Adipocyte (in vitro differentiated cells): Measurements from ENCODE around the gene GPR15.

Experiments used
- DNase-seq: peaks from one replicate; pipeline ENCODE4 v3.0.0-alpha.2; 2015; ENCODE audit warnings: low read depth
- H3K27me3 ChIP-seq: replicated peaks from 2 replicates; pipeline ENCODE4 v1.7.0; 2013; ENCODE audit warnings: mild to moderate bottlenecking, low read length, moderate library complexity; ENCODE audit not compliant: control insufficient read depth, insufficient read depth
- H3K36me3 ChIP-seq: 2 replicates; pipeline ENCODE4 v1.7.0; 2013; ENCODE audit warnings: low read length, mild to moderate bottlenecking, moderate library complexity; ENCODE audit not compliant: control insufficient read depth, insufficient read depth, severe bottlenecking
- H3K4me1 ChIP-seq: 2 replicates; pipeline ENCODE4 v1.7.0; 2013; ENCODE audit warnings: mild to moderate bottlenecking, low read length, moderate library complexity; ENCODE audit not compliant: control insufficient read depth, insufficient read depth
- H3K4me3 ChIP-seq: 2 replicates; pipeline ENCODE4 v1.7.0; 2013; ENCODE audit warnings: mild to moderate bottlenecking, low read length, moderate library complexity
- H3K9ac ChIP-seq: 2 replicates; pipeline ENCODE4 v1.7.0; 2013; ENCODE audit warnings: mild to moderate bottlenecking, low read length, moderate library complexity
- H3K9me3 ChIP-seq: 2 replicates; pipeline ENCODE4 v1.7.0; 2013; ENCODE audit warnings: mild to moderate bottlenecking, low read length, moderate library complexity; ENCODE audit not compliant: control insufficient read depth

Gene GPR15

DNA sequence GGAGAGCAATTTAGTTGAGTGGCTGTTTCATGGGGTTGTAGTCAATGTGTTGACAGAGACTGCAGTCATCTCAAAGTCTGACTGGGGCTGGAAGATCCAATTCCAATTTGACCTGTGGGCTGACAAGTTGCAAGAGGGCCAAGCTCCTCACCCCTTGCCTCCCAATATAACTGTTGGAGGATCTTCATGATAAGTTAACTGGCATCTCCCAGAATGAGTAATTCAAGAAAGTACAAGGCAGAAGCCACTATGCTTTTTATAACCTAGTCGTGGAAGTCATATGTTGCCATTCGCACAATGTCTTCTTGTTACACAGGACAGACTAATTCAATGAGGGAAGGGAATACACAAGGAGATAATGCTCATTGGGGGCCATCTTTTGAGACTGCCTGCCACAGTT is 29.1 kb downstream of the GPR15 start:
- Histone ChIP-seq H3K36me3 (no peaks in the 10 kb centered on the region), H3K9ac (no peak overlapping the region), H3K27me3 (no peaks in the 10 kb centered on the region), H3K4me3 (no peak overlapping the region), H3K9me3 (no peaks in the 10 kb centered on the region), H3K4me1 (peaks cover 5% of the 10 kb centered on the region)
- DNase-seq: no peak

DNA sequence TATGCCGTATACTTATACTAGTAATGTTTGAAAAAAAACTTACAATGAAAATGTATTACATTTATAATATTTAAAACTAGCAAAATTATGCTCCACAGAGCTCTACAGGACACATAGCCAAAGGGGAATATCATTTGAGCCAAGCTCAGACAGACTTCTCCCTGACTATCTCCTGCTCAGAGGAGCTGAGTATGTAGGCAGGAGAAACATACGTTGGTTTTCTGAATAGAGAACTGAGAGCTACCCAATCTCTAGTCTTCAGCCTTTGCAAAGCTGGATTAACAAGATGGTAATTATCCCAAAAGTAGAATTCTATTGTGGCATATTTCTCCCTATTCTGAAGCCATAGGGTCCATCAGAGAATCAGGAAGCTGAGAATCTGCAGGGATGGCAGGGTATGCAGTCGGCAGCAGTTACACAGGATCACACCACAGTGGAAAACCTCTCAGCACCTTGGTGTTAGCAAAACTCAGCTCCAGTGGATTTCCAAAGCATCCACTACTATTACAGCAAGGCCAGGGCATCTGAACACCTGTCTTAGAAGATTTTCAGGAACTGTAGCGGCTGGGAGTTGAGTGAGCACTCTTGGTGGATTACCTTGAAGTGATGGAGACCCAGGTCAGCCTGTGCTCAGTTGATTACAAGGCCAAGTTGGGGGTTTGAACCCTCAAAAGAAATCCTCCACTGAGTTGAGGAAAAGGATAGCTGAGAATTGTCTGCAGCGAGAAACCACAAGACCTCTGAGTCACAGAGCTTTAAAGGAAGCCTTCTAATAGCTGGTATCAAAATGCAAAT is 30.1 kb downstream of the GPR15 start:
- DNase-seq: no peak
- Histone ChIP-seq H3K9ac (no peak overlapping the region), H3K4me1 (peaks cover 5% of the 10 kb centered on the region), H3K36me3 (no peaks in the 10 kb centered on the region), H3K4me3 (no peak overlapping the region), H3K27me3 (no peaks in the 10 kb centered on the region), H3K9me3 (no peaks in the 10 kb centered on the region)

DNA sequence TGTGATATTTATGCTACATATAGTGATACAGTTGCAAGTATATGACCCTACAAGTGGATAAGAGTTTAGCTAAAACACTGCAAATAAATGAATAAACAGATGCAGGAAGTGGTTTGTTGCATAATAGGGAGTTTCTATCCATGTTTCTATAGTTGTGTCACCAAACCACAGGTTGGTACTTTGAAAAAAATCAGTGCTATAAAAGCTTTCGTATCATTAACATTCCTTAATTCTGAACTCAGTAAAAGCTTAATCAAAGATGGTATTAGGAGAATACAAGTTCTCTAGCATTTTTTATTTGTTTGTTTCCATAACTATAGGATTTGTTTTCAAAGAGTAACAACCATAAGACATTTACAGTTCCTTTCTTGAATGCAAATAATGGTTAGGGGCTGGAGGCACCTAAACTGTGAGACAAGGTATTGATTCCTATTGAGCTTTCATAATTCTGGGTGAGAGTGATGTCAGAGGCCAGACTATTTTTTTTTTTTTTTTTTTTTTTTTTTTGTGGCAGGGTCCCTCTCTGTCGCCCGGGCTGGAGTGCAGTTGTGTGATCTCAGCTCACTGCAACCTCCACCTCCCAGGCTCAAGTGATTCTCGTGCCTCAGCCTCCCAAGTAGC is 32.0 kb downstream of the GPR15 start:
- Histone ChIP-seq H3K4me1 (peaks cover 5% of the 10 kb centered on the region), H3K9ac (no peak overlapping the region), H3K9me3 (no peaks in the 10 kb centered on the region), H3K36me3 (no peaks in the 10 kb centered on the region), H3K27me3 (no peaks in the 10 kb centered on the region), H3K4me3 (no peak overlapping the region)
- peak; percentile 40 for DNase-seq

DNA sequence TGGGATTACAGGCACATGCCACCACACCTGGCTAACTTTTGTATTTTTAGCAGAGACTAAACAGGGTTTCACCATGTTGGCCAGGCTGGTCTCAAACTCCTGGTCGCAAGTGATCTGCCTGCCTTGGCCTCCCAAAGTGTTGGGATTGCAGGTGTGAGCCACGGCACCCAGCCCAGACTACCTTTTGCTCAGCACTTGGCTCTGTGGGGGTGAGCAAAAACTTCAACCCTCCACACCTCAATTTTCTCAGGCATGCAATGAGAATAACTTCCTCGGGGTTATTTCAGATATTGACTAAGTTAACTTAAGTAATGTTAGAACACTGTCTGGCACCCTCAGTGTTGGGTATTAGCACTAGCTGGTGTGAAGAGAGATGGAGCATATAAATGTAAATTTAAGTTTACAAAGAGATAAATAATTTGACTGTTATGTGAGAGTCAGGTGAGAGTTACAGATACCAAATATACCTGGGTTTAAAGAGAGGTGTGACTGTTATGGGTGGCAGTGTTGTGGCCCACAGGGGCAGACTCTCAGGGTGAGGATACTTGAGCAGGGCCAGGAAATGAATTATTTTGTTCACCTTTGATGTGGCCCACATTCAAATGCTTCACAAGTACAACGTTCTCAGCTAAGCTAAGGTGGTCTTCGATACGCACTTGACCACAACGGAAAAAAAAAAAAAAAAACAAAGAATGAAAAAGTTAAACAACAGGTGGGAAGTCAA is 32.7 kb downstream of the GPR15 start:
- H3K27me3 ChIP-seq: no peaks in the 10 kb centered on the region

DNA sequence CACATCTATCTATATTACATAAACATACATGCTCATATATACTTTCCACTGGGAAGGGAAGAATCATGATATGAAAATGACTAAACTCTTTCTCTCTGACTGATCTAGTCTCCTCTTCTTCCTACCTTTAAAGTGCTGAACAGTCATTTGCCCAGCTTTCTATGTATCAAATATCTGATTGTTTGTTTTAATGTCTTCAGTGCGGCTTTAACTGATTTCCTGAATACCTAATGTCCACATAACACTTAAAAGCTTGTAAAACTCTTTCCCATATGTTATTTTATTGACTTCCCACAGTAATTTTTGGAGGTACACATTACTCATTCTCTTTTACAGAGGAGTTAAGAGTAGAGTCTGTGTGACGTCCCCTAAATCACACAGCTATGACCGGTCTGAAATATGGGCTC is 33.5 kb downstream of the GPR15 start:
- Histone ChIP-seq H3K4me3 (no peak overlapping the region), H3K4me1 (peaks cover 5% of the 10 kb centered on the region), H3K9me3 (no peaks in the 10 kb centered on the region), H3K9ac (no peak overlapping the region), H3K36me3 (no peaks in the 10 kb centered on the region), H3K27me3 (no peaks in the 10 kb centered on the region)
- DNase-seq: no peak

More for the DNA sequence above, 32.7 kb downstream of the GPR15 start:
- Histone ChIP-seq H3K9ac (no peak overlapping the region), H3K4me3 (no peak overlapping the region), H3K9me3 (no peaks in the 10 kb centered on the region), H3K36me3 (no peaks in the 10 kb centered on the region), H3K4me1 (peaks cover 5% of the 10 kb centered on the region)
- no peak for DNase-seq

DNA sequence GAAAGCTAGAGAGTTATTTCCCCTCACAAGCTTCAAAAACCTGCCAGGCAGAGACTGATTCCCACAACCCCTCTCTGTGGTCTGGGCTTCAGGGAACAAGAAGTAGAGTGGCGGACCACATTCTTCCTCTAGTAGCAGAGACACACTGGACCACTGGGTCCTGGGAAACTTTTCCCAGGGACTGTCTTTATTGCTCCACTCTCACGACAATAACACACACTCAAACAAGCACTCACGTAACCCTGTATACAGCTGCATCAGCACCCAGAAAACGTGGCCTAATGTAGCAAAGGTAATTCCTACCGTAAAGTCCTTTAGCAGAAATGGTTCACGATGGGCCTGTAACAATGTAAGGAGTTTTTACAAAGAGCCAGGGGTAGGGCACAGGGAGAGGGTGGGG is 34.1 kb downstream of the GPR15 start:
- no peak for DNase-seq
- no peaks in the 10 kb centered on the region for H3K36me3 ChIP-seq
- peaks cover 5% of the 10 kb centered on the region for H3K4me1 ChIP-seq
- no peaks in the 10 kb centered on the region for H3K27me3 ChIP-seq
- H3K4me3 ChIP-seq: no peak overlapping the region
- no peaks in the 10 kb centered on the region for H3K9me3 ChIP-seq
- no peak overlapping the region for H3K9ac ChIP-seq

DNA sequence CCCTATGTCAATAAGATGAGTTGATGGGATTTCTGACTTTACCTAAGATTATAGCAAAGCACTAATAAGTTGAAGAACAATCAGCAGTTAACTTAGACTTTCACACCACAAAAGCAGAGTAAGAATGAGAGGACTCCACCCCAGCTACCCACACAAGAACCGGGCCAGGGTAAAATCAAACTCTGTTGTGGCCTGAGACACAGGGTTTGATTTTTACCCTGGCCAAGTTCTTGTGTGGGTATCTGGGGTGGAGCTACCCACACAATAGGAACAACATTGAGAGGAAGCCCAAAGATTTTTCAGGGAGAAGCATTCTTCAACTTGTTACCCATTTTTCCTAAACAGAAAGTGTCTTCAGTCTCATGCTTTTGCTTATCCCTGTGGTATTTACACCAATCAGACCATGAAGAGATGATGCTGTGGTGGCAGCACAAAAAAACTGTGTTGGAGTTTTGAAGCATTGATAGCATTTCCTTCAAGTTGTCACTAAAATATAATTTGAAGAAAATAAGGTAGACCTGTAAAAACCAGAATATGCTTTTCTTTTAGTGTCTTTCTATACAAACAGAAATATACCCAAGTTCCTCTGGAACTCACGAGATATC is 36.0 kb downstream of the GPR15 start:
- Histone ChIP-seq H3K9ac (no peak overlapping the region), H3K4me1 (peaks cover 5% of the 10 kb centered on the region), H3K36me3 (no peaks in the 10 kb centered on the region), H3K27me3 (no peaks in the 10 kb centered on the region), H3K9me3 (no peaks in the 10 kb centered on the region), H3K4me3 (no peak overlapping the region)
- DNase-seq: no peak

DNA sequence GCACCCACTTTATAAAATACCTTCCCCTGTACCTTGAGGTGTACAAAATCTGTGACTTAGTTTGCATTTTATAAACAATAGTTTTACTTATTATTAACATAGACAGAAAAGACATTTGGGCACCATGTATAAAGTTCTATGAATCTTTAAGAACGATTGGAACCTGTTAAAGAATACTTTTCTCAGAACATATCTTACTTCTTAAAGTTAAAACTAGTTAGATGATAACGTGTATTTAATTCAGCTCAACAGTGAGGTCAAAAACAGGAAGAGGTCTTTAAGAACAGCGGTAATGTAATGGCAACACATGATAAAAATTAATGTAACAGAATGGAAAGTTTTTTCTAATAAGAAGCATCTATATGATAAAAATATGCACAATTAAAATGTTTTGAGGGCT is 36.6 kb downstream of the GPR15 start:
- no peak for DNase-seq
- Histone ChIP-seq H3K36me3 (no peaks in the 10 kb centered on the region), H3K9me3 (no peaks in the 10 kb centered on the region), H3K4me1 (peaks cover 4% of the 10 kb centered on the region), H3K9ac (no peak overlapping the region), H3K4me3 (no peak overlapping the region), H3K27me3 (no peaks in the 10 kb centered on the region)

DNA sequence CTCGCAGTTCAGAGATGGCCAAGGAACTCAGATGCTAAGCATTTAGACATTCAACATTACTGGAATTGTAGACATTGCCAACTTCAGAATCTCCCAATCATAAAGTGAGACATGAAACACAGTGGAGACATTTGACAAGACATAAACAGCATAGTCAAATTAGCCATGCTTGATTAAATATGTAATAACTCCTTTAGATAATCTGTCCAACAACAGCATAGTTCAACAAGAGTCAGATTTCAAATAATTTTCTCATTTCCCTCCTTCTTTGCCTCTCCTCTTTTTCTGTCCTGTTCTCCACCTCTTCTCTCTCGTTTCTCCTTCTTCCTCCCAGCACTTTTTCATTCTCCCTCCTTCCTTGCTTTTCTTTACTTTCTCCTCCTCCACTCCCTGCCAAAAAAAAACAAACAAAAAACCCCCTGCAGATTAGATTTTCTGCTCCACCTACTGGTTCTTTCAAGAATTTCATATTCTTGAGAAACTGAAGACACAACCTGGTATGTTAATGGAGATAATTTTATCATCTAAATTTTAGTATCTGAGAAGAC is 41.5 kb downstream of the GPR15 start:
- H3K4me3 ChIP-seq: no peak overlapping the region
- no peaks in the 10 kb centered on the region for H3K27me3 ChIP-seq
- H3K9me3 ChIP-seq: no peaks in the 10 kb centered on the region
- peak; percentile 57 for DNase-seq
- no peak overlapping the region for H3K9ac ChIP-seq
- H3K4me1 ChIP-seq: peaks cover 25% of the 10 kb centered on the region
- no peaks in the 10 kb centered on the region for H3K36me3 ChIP-seq

DNA sequence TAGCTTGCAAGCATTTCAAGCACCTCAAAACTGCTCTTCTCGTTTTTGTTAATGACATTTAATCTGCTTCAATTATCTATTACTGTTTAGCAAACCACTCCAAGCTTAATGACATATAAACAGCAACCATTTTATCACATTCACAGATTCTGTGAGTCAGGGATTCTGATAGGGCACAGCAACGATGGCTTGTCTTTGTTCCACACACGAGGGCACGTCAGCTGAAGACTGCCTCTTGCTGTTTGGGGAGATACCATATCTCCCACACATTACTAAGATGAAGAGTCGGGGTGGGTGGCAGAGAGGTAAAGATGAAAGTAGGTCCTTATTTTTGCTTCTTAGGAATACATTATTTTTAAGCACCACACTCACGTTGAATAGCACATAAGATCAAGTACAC is 42.4 kb downstream of the GPR15 start:
- no peak overlapping the region for H3K4me3 ChIP-seq
- DNase-seq: no peak
- H3K36me3 ChIP-seq: peaks cover 9% of the 10 kb centered on the region
- no peaks in the 10 kb centered on the region for H3K27me3 ChIP-seq
- H3K9me3 ChIP-seq: no peaks in the 10 kb centered on the region
- H3K9ac ChIP-seq: no peak overlapping the region
- H3K4me1 ChIP-seq: peaks cover 27% of the 10 kb centered on the region
